Mucosa of stomach (tissue), 1 donor: Measurements from ENCODE around the gene TMEM134.

Experiments used
- H3K27me3 ChIP-seq: one replicate; pipeline ENCODE4 v1.7.0; 2013; ENCODE audit warnings: mild to moderate bottlenecking, low read length; ENCODE audit not compliant: control insufficient read depth, insufficient read depth
- H3K36me3 ChIP-seq: one replicate; pipeline ENCODE4 v1.7.0; 2013; ENCODE audit warnings: low read length; ENCODE audit not compliant: control insufficient read depth, insufficient read depth
- H3K4me1 ChIP-seq: one replicate; pipeline ENCODE4 v1.7.0; 2013; ENCODE audit warnings: mild to moderate bottlenecking, low read length; ENCODE audit not compliant: control insufficient read depth, insufficient read depth
- H3K4me3 ChIP-seq: one replicate; pipeline ENCODE4 v1.7.0; 2013; ENCODE audit warnings: low read length
- H3K9ac ChIP-seq: one replicate; pipeline ENCODE4 v1.7.0; 2013; ENCODE audit warnings: mild to moderate bottlenecking, low read length, moderate library complexity
- H3K9me3 ChIP-seq: one replicate; pipeline ENCODE4 v1.7.0; 2013; ENCODE audit warnings: mild to moderate bottlenecking, low read length, moderate library complexity; ENCODE audit not compliant: control insufficient read depth
- donor health status: Pancreatic carcinoma.

TMEM134 gene

GRCh38 chr11:67497656-67498291 lies 28.7 kb upstream of the TMEM134 start:
- Histone ChIP-seq H3K27me3 (no peaks in the 10 kb centered on the region), H3K9ac (no peak overlapping the region), H3K36me3 (no peaks in the 10 kb centered on the region), H3K4me1 (no peaks in the 10 kb centered on the region), H3K9me3 (no peaks in the 10 kb centered on the region), H3K4me3 (no peak overlapping the region)

- H3K27me3 ChIP-seq, result no peaks in the 10 kb centered on the region
- H3K36me3 ChIP-seq, result no peaks in the 10 kb centered on the region
- H3K4me3 ChIP-seq, result no peak overlapping the region
- no peak overlapping the region for H3K9ac ChIP-seq
- no peaks in the 10 kb centered on the region for H3K9me3 ChIP-seq
- no peaks in the 10 kb centered on the region for H3K4me1 ChIP-seq
Measured at GRCh38 chr11:67496113-67496512, 27.1 kb upstream of the TMEM134 start.

- no peak overlapping the region for H3K4me3 ChIP-seq
- no peaks in the 10 kb centered on the region for H3K36me3 ChIP-seq
- no peaks in the 10 kb centered on the region for H3K4me1 ChIP-seq
- H3K9ac ChIP-seq, result no peak overlapping the region
- no peaks in the 10 kb centered on the region for H3K9me3 ChIP-seq
- no peaks in the 10 kb centered on the region for H3K27me3 ChIP-seq
Measured at GRCh38 chr11:67495234-67496005, 26.4 kb upstream of the TMEM134 start.

GRCh38 chr11:67494371-67495233 lies 25.6 kb upstream of the TMEM134 start:
- no peaks in the 10 kb centered on the region for H3K4me1 ChIP-seq
- no peak overlapping the region for H3K4me3 ChIP-seq
- no peaks in the 10 kb centered on the region for H3K9me3 ChIP-seq
- no peaks in the 10 kb centered on the region for H3K36me3 ChIP-seq
- no peaks in the 10 kb centered on the region for H3K27me3 ChIP-seq
- H3K9ac ChIP-seq, result no peak overlapping the region

- H3K9me3 ChIP-seq, result no peaks in the 10 kb centered on the region
- no peak overlapping the region for H3K4me3 ChIP-seq
- H3K36me3 ChIP-seq, result no peaks in the 10 kb centered on the region
- H3K9ac ChIP-seq, result no peak overlapping the region
- no peaks in the 10 kb centered on the region for H3K27me3 ChIP-seq
- H3K4me1 ChIP-seq, result no peaks in the 10 kb centered on the region
Measured at GRCh38 chr11:67493548-67494370, 24.7 kb upstream of the TMEM134 start.

- H3K4me1 ChIP-seq, result no peaks in the 10 kb centered on the region
- H3K36me3 ChIP-seq, result no peaks in the 10 kb centered on the region
- no peaks in the 10 kb centered on the region for H3K9me3 ChIP-seq
- no peak overlapping the region for H3K9ac ChIP-seq
- no peaks in the 10 kb centered on the region for H3K27me3 ChIP-seq
- H3K4me3 ChIP-seq, result no peak overlapping the region
Measured at GRCh38 chr11:67492801-67493547, 23.9 kb upstream of the TMEM134 start.

- Histone ChIP-seq H3K9me3 (no peaks in the 10 kb centered on the region), H3K9ac (no peak overlapping the region), H3K36me3 (no peaks in the 10 kb centered on the region), H3K4me3 (no peak overlapping the region), H3K4me1 (no peaks in the 10 kb centered on the region), H3K27me3 (no peaks in the 10 kb centered on the region)
Measured at GRCh38 chr11:67492069-67492727, 23.1 kb upstream of the TMEM134 start.

- H3K9ac ChIP-seq, result no peak overlapping the region
- no peaks in the 10 kb centered on the region for H3K27me3 ChIP-seq
- peaks cover under 1% of the 10 kb centered on the region for H3K4me1 ChIP-seq
- H3K9me3 ChIP-seq, result no peaks in the 10 kb centered on the region
- no peaks in the 10 kb centered on the region for H3K36me3 ChIP-seq
- no peak overlapping the region for H3K4me3 ChIP-seq
Measured at GRCh38 chr11:67491276-67492068, 22.4 kb upstream of the TMEM134 start.

GRCh38 chr11:67490727-67491065 lies 21.6 kb upstream of the TMEM134 start:
- Histone ChIP-seq H3K4me1 (peaks cover 6% of the 10 kb centered on the region), H3K36me3 (no peaks in the 10 kb centered on the region), H3K27me3 (no peaks in the 10 kb centered on the region), H3K9ac (no peak overlapping the region), H3K4me3 (no peak overlapping the region), H3K9me3 (no peaks in the 10 kb centered on the region)

- H3K36me3 ChIP-seq, result no peaks in the 10 kb centered on the region
- peaks cover 6% of the 10 kb centered on the region for H3K4me1 ChIP-seq
- no peak overlapping the region for H3K4me3 ChIP-seq
- H3K9me3 ChIP-seq, result no peaks in the 10 kb centered on the region
- no peak overlapping the region for H3K9ac ChIP-seq
- no peaks in the 10 kb centered on the region for H3K27me3 ChIP-seq
Measured at GRCh38 chr11:67489885-67490726, 21.1 kb upstream of the TMEM134 start.
